ENCODE data around the gene FAM83C. TPM values are rescaled to one million over a fixed set of nuclear protein-coding genes. Genes with fewer than 3 reads are reported as not detected.
A peak's percentile ranks its signal among the peaks of the same experiment; 100 is the strongest.

FAM83C gene
- total and polyA plus RNA-seq, 2 experiments from 2014 or later: not detected

DNA sequence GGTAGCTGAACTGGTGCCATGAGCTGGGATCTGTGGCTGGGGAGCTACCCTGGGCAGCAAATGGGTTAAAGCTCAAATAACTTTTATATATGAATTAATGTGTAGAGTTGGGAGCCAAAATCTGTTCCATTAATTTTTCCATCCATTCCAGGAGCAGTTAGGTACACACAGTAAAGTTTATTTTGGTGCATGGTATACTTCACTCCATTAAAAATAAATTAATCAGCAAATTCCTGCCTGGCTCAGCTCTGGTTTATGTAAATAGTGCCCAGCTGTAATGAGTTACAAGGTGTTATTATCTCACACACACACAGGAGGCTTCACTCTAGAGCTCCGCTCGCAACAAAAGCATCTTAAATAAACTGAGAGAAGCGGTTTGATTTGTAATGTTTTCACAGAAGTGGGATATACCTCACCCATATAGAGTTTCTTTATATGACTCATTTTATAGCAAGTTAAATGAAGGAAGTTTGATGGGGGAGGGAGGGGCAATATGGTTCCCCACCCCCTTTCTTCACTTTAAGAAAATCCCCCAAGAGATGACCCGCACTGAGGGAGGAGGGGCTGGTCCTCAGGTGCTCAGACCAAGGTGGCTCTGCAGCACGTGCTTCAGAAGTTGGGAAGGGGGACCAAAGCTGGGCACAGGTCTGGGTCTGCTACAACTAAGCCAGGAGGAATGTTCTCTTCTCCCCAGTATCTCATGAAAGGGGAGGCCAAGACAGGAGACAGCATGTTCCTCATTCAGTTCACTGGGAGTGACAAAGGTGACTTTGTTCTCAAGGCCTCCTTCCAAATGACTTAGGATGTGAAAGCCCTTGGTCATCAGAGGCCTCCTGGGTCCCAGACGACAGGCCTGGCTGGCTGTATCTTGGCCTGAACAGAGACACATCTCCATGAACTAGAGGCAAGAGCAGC lies 10.5 kb upstream of the FAM83C start:
- H2AFZ ChIP-seq: no peak overlapping the region
- H3K9me2 ChIP-seq (ENCODE audit: insufficient read depth): no peaks in the 10 kb centered on the region
- H3K79me2 ChIP-seq (ENCODE audit: insufficient read depth): no peaks in the 10 kb centered on the region
- H3K4me3 ChIP-seq: no peak overlapping the region
- H3K27me3 ChIP-seq (replicated peaks; ENCODE audit: insufficient read depth): no peaks in the 10 kb centered on the region
- H3K4me1 ChIP-seq (ENCODE audit: insufficient read depth): peaks cover 55% of the 10 kb centered on the region
- H3K9me3 ChIP-seq (ENCODE audit: low read depth): no peaks in the 10 kb centered on the region
- H3K4me2 ChIP-seq (ENCODE audit: unreplicated experiment): no peak overlapping the region
- 60% methylated on average over 6 of the region's 6 CpGs for WGBS, 2 experiments (ENCODE audit: low coverage in 1 of 2, low lambda C conversion rate in 2 of 2, missing lambda C conversion rate in 2 of 2)
- in situ Hi-C loops (cut with MboI): loop anchor here (5.0 kb wide), 1 partner anchor 135 kb away; the partner anchor contains the start of gene GDF5
- H3F3A ChIP-seq (ENCODE audit: insufficient read depth): peaks cover 39% of the 10 kb centered on the region
- peak overlapping the region; percentile 24; the same call in 1 of the 2 replicates for H3K27ac ChIP-seq
- 0 out of 2 replicates have a peak overlapping the region, but pooled peaks have one; percentile 32 for H3K9ac ChIP-seq
- no peak for DNase-seq
- TF ChIP-seq EZH2phosphoT487 (IDR thresholded peaks at IDR 0.05; ENCODE audit: insufficient read depth, low read depth) (no peak), EZH2 (IDR thresholded peaks at IDR 0.05; ENCODE audit: insufficient read depth, poor library complexity, severe bottlenecking) (no peak)
- H3K36me3 ChIP-seq (ENCODE audit: low read depth): no peaks in the 10 kb centered on the region
- no peaks in the 10 kb centered on the region for H4K20me1 ChIP-seq (ENCODE audit: insufficient read depth)

- Histone ChIP-seq H3K27ac (no peak overlapping the region), H3F3A (ENCODE audit: insufficient read depth) (peaks cover 26% of the 10 kb centered on the region), H3K36me3 (ENCODE audit: low read depth) (no peaks in the 10 kb centered on the region), H3K4me2 (ENCODE audit: unreplicated experiment) (no peak overlapping the region), H3K4me1 (ENCODE audit: insufficient read depth) (peaks cover 52% of the 10 kb centered on the region), H3K79me2 (ENCODE audit: insufficient read depth) (no peaks in the 10 kb centered on the region), H4K20me1 (ENCODE audit: insufficient read depth) (no peaks in the 10 kb centered on the region), H3K4me3 (no peak overlapping the region), H3K9me2 (ENCODE audit: insufficient read depth) (no peaks in the 10 kb centered on the region), H3K27me3 (replicated peaks; ENCODE audit: insufficient read depth) (no peaks in the 10 kb centered on the region), H3K9ac (no peak overlapping the region), H3K9me3 (ENCODE audit: low read depth) (no peaks in the 10 kb centered on the region), H2AFZ (no peak overlapping the region)
- TF ChIP-seq EZH2phosphoT487 (IDR thresholded peaks at IDR 0.05; ENCODE audit: insufficient read depth, low read depth): no peak
- no peak for TF ChIP-seq EZH2 (IDR thresholded peaks at IDR 0.05; ENCODE audit: insufficient read depth, poor library complexity, severe bottlenecking)
- no peak for DNase-seq
- in situ Hi-C loops (cut with MboI): loop anchor here (5.0 kb wide), 1 partner anchor 136 kb away; the partner anchor contains the start of gene GDF5
- 69 to 72% methylated on average over 2 of the region's 2 CpGs for WGBS, 2 experiments (ENCODE audit: low coverage in 1 of 2, low lambda C conversion rate in 2 of 2, missing lambda C conversion rate in 2 of 2)
Measured at GRCh38 chr20:35301426-35301825, 9.2 kb upstream of the FAM83C start.

- H3K9me2 ChIP-seq (ENCODE audit: insufficient read depth): no peaks in the 10 kb centered on the region
- H2AFZ ChIP-seq: no peak overlapping the region
- WGBS, 2 experiments (ENCODE audit: low coverage in 1 of 2, low lambda C conversion rate in 2 of 2, missing lambda C conversion rate in 2 of 2): 80 to 84% methylated on average over 4 of the region's 4 CpGs
- no peak for DNase-seq
- in situ Hi-C loops (cut with MboI): loop anchor here (5.0 kb wide), 1 partner anchor 137 kb away; the partner anchor contains the start of gene GDF5
- H3K27me3 ChIP-seq (replicated peaks; ENCODE audit: insufficient read depth): no peaks in the 10 kb centered on the region
- H4K20me1 ChIP-seq (ENCODE audit: insufficient read depth): no peaks in the 10 kb centered on the region
- H3K36me3 ChIP-seq (ENCODE audit: low read depth): no peaks in the 10 kb centered on the region
- TF ChIP-seq EZH2 (IDR thresholded peaks at IDR 0.05; ENCODE audit: insufficient read depth, poor library complexity, severe bottlenecking) (no peak), EZH2phosphoT487 (IDR thresholded peaks at IDR 0.05; ENCODE audit: insufficient read depth, low read depth) (no peak)
- peaks cover 22% of the 10 kb centered on the region for H3F3A ChIP-seq (ENCODE audit: insufficient read depth)
- no peak overlapping the region for H3K27ac ChIP-seq
- no peaks in the 10 kb centered on the region for H3K9me3 ChIP-seq (ENCODE audit: low read depth)
- H3K9ac ChIP-seq: no peak overlapping the region
- H3K4me3 ChIP-seq: no peak overlapping the region
- H3K79me2 ChIP-seq (ENCODE audit: insufficient read depth): no peaks in the 10 kb centered on the region
- no peak overlapping the region for H3K4me2 ChIP-seq (ENCODE audit: unreplicated experiment)
- H3K4me1 ChIP-seq (ENCODE audit: insufficient read depth): peaks cover 46% of the 10 kb centered on the region
Measured at GRCh38 chr20:35300469-35301262, 8.4 kb upstream of the FAM83C start.

DNA sequence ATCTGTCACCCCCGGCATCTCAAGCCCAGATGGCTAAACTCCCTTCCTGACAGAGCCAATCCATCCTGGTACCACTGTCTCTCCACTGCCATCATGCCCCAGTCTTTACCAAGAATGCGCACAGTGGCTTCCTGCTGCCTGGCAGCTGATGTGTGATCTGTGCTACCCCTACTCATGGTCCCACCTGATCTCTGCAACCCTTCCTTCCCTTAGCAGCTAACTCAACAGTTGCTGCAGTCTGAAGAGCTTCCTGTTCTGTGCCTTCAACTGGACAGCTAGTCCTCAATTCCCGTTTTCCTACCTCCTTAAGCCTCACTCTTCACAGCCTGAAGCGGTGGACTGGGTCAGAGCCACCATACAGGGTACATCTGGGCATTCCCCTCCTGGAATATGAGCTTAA lies 7.6 kb upstream of the FAM83C start:
- 55 to 59% methylated on average over 4 of the region's 4 CpGs for WGBS, 2 experiments (ENCODE audit: low coverage in 1 of 2, low lambda C conversion rate in 2 of 2, missing lambda C conversion rate in 2 of 2)
- Histone ChIP-seq H3K9ac (no peak overlapping the region), H3F3A (ENCODE audit: insufficient read depth) (peaks cover 17% of the 10 kb centered on the region), H3K4me2 (ENCODE audit: unreplicated experiment) (no peak overlapping the region), H3K9me2 (ENCODE audit: insufficient read depth) (no peaks in the 10 kb centered on the region), H3K27ac (no peak overlapping the region), H3K4me3 (no peak overlapping the region), H3K36me3 (ENCODE audit: low read depth) (no peaks in the 10 kb centered on the region), H3K79me2 (ENCODE audit: insufficient read depth) (no peaks in the 10 kb centered on the region), H3K4me1 (ENCODE audit: insufficient read depth) (peaks cover 38% of the 10 kb centered on the region), H3K9me3 (ENCODE audit: low read depth) (no peaks in the 10 kb centered on the region), H3K27me3 (replicated peaks; ENCODE audit: insufficient read depth) (no peaks in the 10 kb centered on the region), H4K20me1 (ENCODE audit: insufficient read depth) (no peaks in the 10 kb centered on the region), H2AFZ (no peak overlapping the region)
- no peak for DNase-seq
- TF ChIP-seq EZH2phosphoT487 (IDR thresholded peaks at IDR 0.05; ENCODE audit: insufficient read depth, low read depth): no peak
- TF ChIP-seq EZH2 (IDR thresholded peaks at IDR 0.05; ENCODE audit: insufficient read depth, poor library complexity, severe bottlenecking): no peak
- in situ Hi-C loops (cut with MboI): loop anchor here (5.0 kb wide), 1 partner anchor 138 kb away; the partner anchor contains the start of gene GDF5

All from GM23248 (cell line).